Nephron progenitor cell (in vitro differentiated cells): ENCODE data around the gene FGGY.

Experiments
- DNase-seq: peaks from one replicate; pipeline ENCODE4 v3.0.0; 2021
- H3K27ac Mint-ChIP-seq: 2 replicates; pipeline ENCODE4 v1.8.0; 2021; ENCODE audit warnings: mild to moderate bottlenecking, moderate library complexity, mixed read lengths
- H3K27me3 Mint-ChIP-seq: 2 replicates; pipeline ENCODE4 v1.8.0; 2021; ENCODE audit warnings: mild to moderate bottlenecking, low read depth, mixed read lengths; ENCODE audit not compliant: poor library complexity
- H3K36me3 Mint-ChIP-seq: 2 replicates; pipeline ENCODE4 v1.8.0; 2021; ENCODE audit warnings: low read depth, mixed read lengths
- H3K4me1 Mint-ChIP-seq: 2 replicates; pipeline ENCODE4 v1.8.0; 2021; ENCODE audit warnings: mixed read lengths
- H3K4me3 Mint-ChIP-seq: 2 replicates; pipeline ENCODE4 v1.8.0; 2021; ENCODE audit warnings: mild to moderate bottlenecking, moderate library complexity, mixed read lengths
- H3K9me3 Mint-ChIP-seq: 2 replicates; pipeline ENCODE4 v1.8.0; 2021; ENCODE audit warnings: mild to moderate bottlenecking, moderate library complexity, mixed read lengths
- CTCF ChIP-seq: fragments of 200-600 bp; sonication (generic); IDR thresholded peaks from 2 replicates; pipeline ENCODE4 v1.5.0; 2021; ENCODE audit warnings: antibody characterized with exemption

FGGY gene

GRCh38 chr1:59292562-59292961 lies 4.3 kb upstream of the FGGY start:
- no peak overlapping the region for H3K4me3 Mint-ChIP-seq
- TF ChIP-seq CTCF = no peak
- peaks cover 4% of the 10 kb centered on the region for H3K27me3 Mint-ChIP-seq
- no peak for DNase-seq
- H3K9me3 Mint-ChIP-seq = no peaks in the 10 kb centered on the region
- peaks cover 25% of the 10 kb centered on the region for H3K4me1 Mint-ChIP-seq
- H3K27ac Mint-ChIP-seq = no peak overlapping the region
- H3K36me3 Mint-ChIP-seq = no peaks in the 10 kb centered on the region

- Mint-ChIP-seq H3K4me1 (peaks cover 31% of the 10 kb centered on the region), H3K9me3 (no peaks in the 10 kb centered on the region), H3K27me3 (peaks cover 4% of the 10 kb centered on the region), H3K36me3 (no peaks in the 10 kb centered on the region), H3K4me3 (no peak overlapping the region), H3K27ac (no peak overlapping the region)
- DNase-seq = no peak
- TF ChIP-seq CTCF = no peak
Measured at GRCh38 chr1:59293206-59293605, 3.7 kb upstream of the FGGY start.

GRCh38 chr1:59293849-59294248 lies 3.0 kb upstream of the FGGY start:
- DNase-seq = no peak
- peaks cover 38% of the 10 kb centered on the region for H3K4me1 Mint-ChIP-seq
- H3K27me3 Mint-ChIP-seq = peaks cover 4% of the 10 kb centered on the region
- peaks cover 3% of the 10 kb centered on the region for H3K36me3 Mint-ChIP-seq
- H3K27ac Mint-ChIP-seq = no peak overlapping the region
- H3K4me3 Mint-ChIP-seq = no peak overlapping the region
- peaks cover 2% of the 10 kb centered on the region for H3K9me3 Mint-ChIP-seq
- no peak for TF ChIP-seq CTCF

- Mint-ChIP-seq H3K27ac (no peak overlapping the region), H3K36me3 (peaks cover 8% of the 10 kb centered on the region), H3K4me1 (peaks cover 42% of the 10 kb centered on the region), H3K9me3 (peaks cover 7% of the 10 kb centered on the region), H3K4me3 (no peak overlapping the region), H3K27me3 (peaks cover 4% of the 10 kb centered on the region)
- DNase-seq = no peak
- TF ChIP-seq CTCF = no peak
Measured at GRCh38 chr1:59294423-59294822, 2.5 kb upstream of the FGGY start.

- Mint-ChIP-seq H3K4me3 (peak overlapping the region; percentile 77), H3K36me3 (peaks cover 20% of the 10 kb centered on the region), H3K27me3 (peaks cover 4% of the 10 kb centered on the region), H3K9me3 (peaks cover 17% of the 10 kb centered on the region), H3K27ac (no peak overlapping the region), H3K4me1 (peaks cover 37% of the 10 kb centered on the region)
- no peak for TF ChIP-seq CTCF
- no peak for DNase-seq
Measured at GRCh38 chr1:59295618-59296017, 1.3 kb upstream of the FGGY start.

GRCh38 chr1:59298026-59298583 lies 1.2 kb downstream of the FGGY start:
- H3K4me1 Mint-ChIP-seq = peaks cover 37% of the 10 kb centered on the region
- peaks cover 4% of the 10 kb centered on the region for H3K27me3 Mint-ChIP-seq
- DNase-seq = no peak
- H3K27ac Mint-ChIP-seq = peak overlapping the region; percentile 64
- H3K4me3 Mint-ChIP-seq = peak overlapping the region; percentile 57
- H3K36me3 Mint-ChIP-seq = peaks cover 43% of the 10 kb centered on the region
- peaks cover 38% of the 10 kb centered on the region for H3K9me3 Mint-ChIP-seq
- TF ChIP-seq CTCF = no peak
